HepG2 (cell line): ENCODE results near the gene FAM118A. TPM values are rescaled to one million over a fixed set of nuclear protein-coding genes. Genes with fewer than 3 reads are reported as not detected.

Experiments used
- FLYWCH1 ChIP-seq: sonication (generic); formaldehyde crosslinking; IDR thresholded peaks from 2 replicates; pipeline ENCODE4 v1.8.1; 2023; ENCODE audit warnings: mild to moderate bottlenecking, missing genetic modification reagents
- HES4 ChIP-seq: sonication (generic); formaldehyde crosslinking; IDR thresholded peaks from 2 replicates; pipeline ENCODE4 v1.9.0; 2021; ENCODE audit warnings: mild to moderate bottlenecking, missing genetic modification reagents, borderline replicate concordance
- HIVEP1 ChIP-seq: sonication (generic); formaldehyde crosslinking; IDR thresholded peaks from 2 replicates; pipeline ENCODE4 v1.4.0; 2020; ENCODE audit warnings: mild to moderate bottlenecking, missing genetic modification reagents
- HOXA3 ChIP-seq: sonication (generic); formaldehyde crosslinking; IDR thresholded peaks from 2 replicates; pipeline ENCODE4 v1.5.0; 2020; ENCODE audit warnings: missing genetic modification reagents
- HOXA5 ChIP-seq: sonication (generic); formaldehyde crosslinking; IDR thresholded peaks from 2 replicates; pipeline ENCODE4 v1.4.0; 2020; ENCODE audit warnings: missing genetic modification reagents
- HOXD1 ChIP-seq: sonication (generic); formaldehyde crosslinking; IDR thresholded peaks from 2 replicates; pipeline ENCODE4 v1.5.0; 2020; ENCODE audit warnings: missing genetic modification reagents
- JUND ChIP-seq: sonication (generic); formaldehyde crosslinking; IDR thresholded peaks from 2 replicates; pipeline ENCODE4 v1.8.0; 2022; ENCODE audit warnings: mild to moderate bottlenecking, missing genetic modification reagents
- KDM2A ChIP-seq: sonication (generic); formaldehyde crosslinking; IDR thresholded peaks from 2 replicates; pipeline ENCODE4 v1.4.0; 2020; ENCODE audit warnings: low read depth, missing genetic modification reagents, borderline replicate concordance
- MEIS2 ChIP-seq: sonication (generic); formaldehyde crosslinking; IDR thresholded peaks from 2 replicates; pipeline ENCODE4 v1.9.0; 2021; ENCODE audit warnings: mild to moderate bottlenecking, missing genetic modification reagents
- MIER2 ChIP-seq: IDR thresholded peaks from 2 replicates; pipeline ENCODE4 v1.6.1; 2016; ENCODE audit warnings: missing biosample characterization, missing genetic modification reagents
- MLLT10 ChIP-seq: sonication (generic); formaldehyde crosslinking; IDR thresholded peaks from 2 replicates; pipeline ENCODE4 v1.4.0; 2020; ENCODE audit warnings: missing genetic modification reagents
- MTA1 ChIP-seq: sonication (generic); formaldehyde crosslinking; IDR thresholded peaks from 2 replicates; pipeline ENCODE4 v1.4.0; 2020; ENCODE audit warnings: missing genetic modification reagents, mild to moderate bottlenecking, borderline replicate concordance
- NFE2L1 ChIP-seq: sonication (generic); formaldehyde crosslinking; IDR thresholded peaks from 2 replicates; pipeline ENCODE4 v1.4.0; 2020; ENCODE audit warnings: missing genetic modification reagents, mild to moderate bottlenecking, borderline replicate concordance
- NONO ChIP-seq, 2 experiments: fragments of 450-650 bp in 1 of 2; sonication (generic) in 1 of 2; formaldehyde crosslinking in 1 of 2; IDR thresholded peaks in 1 of 2; conservative IDR thresholded peaks in 1 of 2; 2 replicates each; pipeline versions ENCODE4 v1.6.1 to v1.8.0; 2017 to 2022; ENCODE audit warnings: mild to moderate bottlenecking in 1 of 2, missing genetic modification reagents in 1 of 2, moderate library complexity in 1 of 2
- RAD21 ChIP-seq: fragments of 450-650 bp; formaldehyde crosslinking; IDR thresholded peaks from 2 replicates; pipeline ENCODE4 v1.5.0; 2020; ENCODE audit warnings: mild to moderate bottlenecking
- TCF7 ChIP-seq: sonication (generic); IDR thresholded peaks from 2 replicates; pipeline ENCODE4 v1.6.1; 2016; ENCODE audit warnings: antibody characterized with exemption, low read depth
- ZBTB25 ChIP-seq: IDR thresholded peaks from 2 replicates; pipeline ENCODE4 v1.6.1; 2018; ENCODE audit warnings: missing genetic modification reagents
- ZNF451 ChIP-seq: sonication (generic); formaldehyde crosslinking; IDR thresholded peaks from 2 replicates; pipeline ENCODE4 v1.5.0; 2020; ENCODE audit warnings: mild to moderate bottlenecking, missing genetic modification reagents
- ZNF589 ChIP-seq: sonication (generic); formaldehyde crosslinking; conservative IDR thresholded peaks from 2 replicates; pipeline ENCODE4 v1.8.0; 2022; ENCODE audit warnings: mild to moderate bottlenecking, moderate library complexity, missing genetic modification reagents
- ZNF709 ChIP-seq: sonication (generic); formaldehyde crosslinking; IDR thresholded peaks from 2 replicates; pipeline ENCODE4 v1.5.0; 2020; ENCODE audit warnings: mild to moderate bottlenecking, missing genetic modification reagents
- ZNF724P ChIP-seq: sonication (generic); formaldehyde crosslinking; IDR thresholded peaks from 2 replicates; pipeline ENCODE4 v1.8.0; 2022; ENCODE audit warnings: missing genetic modification reagents, borderline replicate concordance
- ZNF773 ChIP-seq: sonication (generic); formaldehyde crosslinking; IDR thresholded peaks from 2 replicates; pipeline ENCODE4 v1.4.0; 2020; ENCODE audit warnings: missing genetic modification reagents, borderline replicate concordance
- ZNF790 ChIP-seq: sonication (generic); formaldehyde crosslinking; IDR thresholded peaks from 2 replicates; pipeline ENCODE4 v1.8.0; 2022; ENCODE audit warnings: missing genetic modification reagents, mild to moderate bottlenecking, borderline replicate concordance
- polyA plus RNA-seq, 8 experiments: library from polyadenylated mRNA; depleted of rRNA in 3 of 8; stranded (reverse) in 7 of 8; unstranded in 1 of 8; fragments of >200 nt; fragmentation: Illumina TruSeq in 4 of 8; extraction: Trizol in 4 of 8; gene quantifications; 2 replicates each; pipeline versions ENCODE4 v1.2.1 to v1.2.3, GENCODE V29; 2011 to 2016; ENCODE audit warnings: low read depth in 4 of 8, missing spikeins in 1 of 8, mixed read lengths in 1 of 8; ENCODE audit not compliant: insufficient read depth in 1 of 8
- total RNA-seq, 5 experiments: library from RNA; depleted of rRNA; stranded (reverse); fragments of >200 nt; fragmentation: Illumina TruSeq; extraction: Trizol; gene quantifications; 2 replicates each; pipeline ENCODE4 v1.2.3, GENCODE V29; 2016; ENCODE audit warnings: low read depth in 1 of 5
- TF ChIP-seq, protein P1 (sequence below): sonication (generic); formaldehyde crosslinking; IDR thresholded peaks from 2 replicates; pipeline ENCODE4 v1.4.0; 2020; ENCODE audit warnings: mild to moderate bottlenecking, low read depth, missing genetic modification reagents
- TF ChIP-seq, protein P2 (sequence below): sonication (generic); formaldehyde crosslinking; IDR thresholded peaks from 2 replicates; pipeline ENCODE4 v1.5.1; 2020; ENCODE audit warnings: mild to moderate bottlenecking, missing genetic modification reagents, moderate library complexity
- TF ChIP-seq, protein P3 (sequence below): IDR thresholded peaks from 2 replicates; pipeline ENCODE4 v1.6.1; 2016

FAM118A gene
- total and polyA plus RNA-seq, 2 of the 13 experiments (the other 11 are each of a cell fraction or from before 2014, with no cell fraction given): 36.7 to 48.2 TPM

- TF ChIP-seq, protein P1, sequence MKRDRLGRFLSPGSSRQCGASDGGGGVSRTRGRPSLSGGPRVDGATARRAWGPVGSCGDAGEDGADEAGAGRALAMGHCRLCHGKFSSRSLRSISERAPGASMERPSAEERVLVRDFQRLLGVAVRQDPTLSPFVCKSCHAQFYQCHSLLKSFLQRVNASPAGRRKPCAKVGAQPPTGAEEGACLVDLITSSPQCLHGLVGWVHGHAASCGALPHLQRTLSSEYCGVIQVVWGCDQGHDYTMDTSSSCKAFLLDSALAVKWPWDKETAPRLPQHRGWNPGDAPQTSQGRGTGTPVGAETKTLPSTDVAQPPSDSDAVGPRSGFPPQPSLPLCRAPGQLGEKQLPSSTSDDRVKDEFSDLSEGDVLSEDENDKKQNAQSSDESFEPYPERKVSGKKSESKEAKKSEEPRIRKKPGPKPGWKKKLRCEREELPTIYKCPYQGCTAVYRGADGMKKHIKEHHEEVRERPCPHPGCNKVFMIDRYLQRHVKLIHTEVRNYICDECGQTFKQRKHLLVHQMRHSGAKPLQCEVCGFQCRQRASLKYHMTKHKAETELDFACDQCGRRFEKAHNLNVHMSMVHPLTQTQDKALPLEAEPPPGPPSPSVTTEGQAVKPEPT: no peak
- no peak for TF ChIP-seq HOXD1
- TF ChIP-seq, protein P2, sequence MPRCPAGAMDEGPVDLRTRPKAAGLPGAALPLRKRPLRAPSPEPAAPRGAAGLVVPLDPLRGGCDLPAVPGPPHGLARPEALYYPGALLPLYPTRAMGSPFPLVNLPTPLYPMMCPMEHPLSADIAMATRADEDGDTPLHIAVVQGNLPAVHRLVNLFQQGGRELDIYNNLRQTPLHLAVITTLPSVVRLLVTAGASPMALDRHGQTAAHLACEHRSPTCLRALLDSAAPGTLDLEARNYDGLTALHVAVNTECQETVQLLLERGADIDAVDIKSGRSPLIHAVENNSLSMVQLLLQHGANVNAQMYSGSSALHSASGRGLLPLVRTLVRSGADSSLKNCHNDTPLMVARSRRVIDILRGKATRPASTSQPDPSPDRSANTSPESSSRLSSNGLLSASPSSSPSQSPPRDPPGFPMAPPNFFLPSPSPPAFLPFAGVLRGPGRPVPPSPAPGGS (CRISPR knock-in tag): no peak
- peak; percentile 56; the same call in 1 of the 2 replicates for TF ChIP-seq KDM2A (CRISPR knock-in tag)
- TF ChIP-seq ZNF451 (CRISPR knock-in tag): 0 out of 2 replicates have a peak, but pooled peaks have one; percentile 10
- TF ChIP-seq TCF7: no peak
- peak; percentile 78; the same call in 1 of the 2 replicates for TF ChIP-seq HIVEP1 (CRISPR knock-in tag)
- TF ChIP-seq MTA1 (CRISPR knock-in tag): no peak
- TF ChIP-seq ZBTB25 (CRISPR knock-in tag): no peak
- TF ChIP-seq ZNF790 (CRISPR knock-in tag): no peak
- TF ChIP-seq MEIS2 (CRISPR knock-in tag): 0 out of 2 replicates have a peak, but pooled peaks have one; percentile 49
- TF ChIP-seq HOXA3 (CRISPR knock-in tag): 0 out of 2 replicates have a peak, but pooled peaks have one; percentile 28
- no peak for TF ChIP-seq ZNF589 (CRISPR knock-in tag)
- no peak for TF ChIP-seq MLLT10 (CRISPR knock-in tag)
- TF ChIP-seq NFE2L1 (CRISPR knock-in tag): 0 out of 2 replicates have a peak, but pooled peaks have one; percentile 31
- TF ChIP-seq ZNF709 (CRISPR knock-in tag): no peak
- TF ChIP-seq NONO (IDR thresholded peaks at IDR 0.05): no peak
- peak; percentile 19; the same call in 1 of the 2 replicates for TF ChIP-seq NONO (CRISPR knock-in tag; conservative IDR thresholded peaks at IDR 0.05)
- TF ChIP-seq, protein P3, sequence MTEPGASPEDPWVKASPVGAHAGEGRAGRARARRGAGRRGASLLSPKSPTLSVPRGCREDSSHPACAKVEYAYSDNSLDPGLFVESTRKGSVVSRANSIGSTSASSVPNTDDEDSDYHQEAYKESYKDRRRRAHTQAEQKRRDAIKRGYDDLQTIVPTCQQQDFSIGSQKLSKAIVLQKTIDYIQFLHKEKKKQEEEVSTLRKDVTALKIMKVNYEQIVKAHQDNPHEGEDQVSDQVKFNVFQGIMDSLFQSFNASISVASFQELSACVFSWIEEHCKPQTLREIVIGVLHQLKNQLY (CRISPR knock-in tag): no peak
- no peak for TF ChIP-seq MIER2
- no peak for TF ChIP-seq ZNF724P (CRISPR knock-in tag)
- no peak for TF ChIP-seq ZNF773 (CRISPR knock-in tag)
- no peak for TF ChIP-seq HOXA5 (CRISPR knock-in tag)
- no peak for TF ChIP-seq FLYWCH1 (CRISPR knock-in tag)
- TF ChIP-seq RAD21 (CRISPR knock-in tag): peak; percentile 96
- no peak for TF ChIP-seq JUND (CRISPR knock-in tag)
- no peak for TF ChIP-seq HES4 (CRISPR knock-in tag)
These were observed 40.5 kb upstream of the FAM118A start (continued) for GRCh38 chr22:45268958-45269844.
